Stimulated activated CD8-positive, alpha-beta memory T cell treated with anti-CD3 and anti-CD28 coated beads, Interleukin-12 subunit alpha, Interleukin-12 subunit beta, amount 100 ng/mL, for 1 hour (primary cell): ENCODE measurements around the gene LHFPL2.

Source experiments
- DNase-seq: peaks from one replicate; pipeline ENCODE4 v3.0.0-alpha.2; 2020; ENCODE audit warnings: low read depth

The LHFPL2 gene

DNA sequence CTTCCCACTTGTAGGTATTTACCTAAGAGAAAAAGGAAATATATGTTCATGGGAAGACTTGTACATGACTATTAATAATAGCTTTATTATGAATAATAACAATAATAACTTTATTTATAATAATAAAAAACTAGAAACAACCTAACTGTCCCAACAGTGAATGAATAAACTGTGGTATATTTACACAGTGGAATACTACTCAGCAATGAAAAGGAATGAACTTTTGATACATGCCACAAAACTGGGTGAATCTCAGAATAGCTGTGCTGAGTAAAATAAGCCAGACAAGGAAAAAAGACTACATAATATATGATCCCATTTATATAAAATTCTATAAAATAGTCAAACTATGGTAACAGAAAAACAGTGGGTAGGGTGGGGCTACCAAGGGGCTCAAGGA, 199.5 kb downstream of the LHFPL2 start:
- DNase-seq, result no peak

- no peak for DNase-seq
These were observed 200.7 kb downstream of the LHFPL2 start for GRCh38 chr5:78447775-78448424.
